Mesendoderm (in vitro differentiated cells): ENCODE measurements around the gene TRPM4.

Experiments
- DNase-seq: peaks from one replicate; pipeline ENCODE4 v3.0.0; 2013
- H2AK5ac ChIP-seq: 2 replicates; pipeline ENCODE4 v1.6.1; 2013; ENCODE audit warnings: low read length, inconsistent platforms
- H2BK120ac ChIP-seq: 2 replicates; pipeline ENCODE4 v1.6.1; 2013; ENCODE audit warnings: low read depth, mild to moderate bottlenecking, low read length, moderate library complexity, mixed read lengths
- H2BK15ac ChIP-seq: replicated peaks from 2 replicates; pipeline ENCODE4 v1.6.1; 2013; ENCODE audit warnings: low read depth, mild to moderate bottlenecking, moderate library complexity
- H2BK5ac ChIP-seq: 2 replicates; pipeline ENCODE4 v1.6.1; 2013; ENCODE audit warnings: low read length, inconsistent platforms
- H3K18ac ChIP-seq: 2 replicates; pipeline ENCODE4 v1.6.1; 2013; ENCODE audit warnings: mild to moderate bottlenecking, low read length, mixed read lengths
- H3K23ac ChIP-seq: one replicate; pipeline ENCODE4 v1.6.1; 2013; ENCODE audit warnings: low read length
- H3K27ac ChIP-seq: 2 replicates; pipeline ENCODE4 v1.5.1; 2013; ENCODE audit warnings: low read depth, mild to moderate bottlenecking, inconsistent platforms, low read length, moderate library complexity
- H3K27me3 ChIP-seq: 2 replicates; pipeline ENCODE4 v1.6.1; 2013; ENCODE audit warnings: low read length, control low read depth, mild to moderate bottlenecking, inconsistent platforms; ENCODE audit not compliant: insufficient read depth, poor library complexity
- H3K36me3 ChIP-seq: 2 replicates; pipeline ENCODE4 v1.6.1; 2013; ENCODE audit warnings: low read length, inconsistent platforms; ENCODE audit not compliant: control insufficient read depth, insufficient read depth
- H3K4ac ChIP-seq: one replicate; pipeline ENCODE4 v1.6.1; 2013; ENCODE audit warnings: low read depth, mild to moderate bottlenecking, low read length, moderate library complexity
- H3K4me1 ChIP-seq: 2 replicates; pipeline ENCODE4 v1.6.1; 2013; ENCODE audit warnings: low read depth, low read length, inconsistent platforms; ENCODE audit not compliant: control insufficient read depth
- H3K4me2 ChIP-seq: 2 replicates; pipeline ENCODE4 v1.6.1; 2013; ENCODE audit warnings: low read length
- H3K4me3 ChIP-seq: 2 replicates; pipeline ENCODE4 v1.5.1; 2013; ENCODE audit warnings: mild to moderate bottlenecking, low read length
- H3K56ac ChIP-seq: one replicate; pipeline ENCODE4 v1.6.1; 2013; ENCODE audit warnings: low read length
- H3K79me1 ChIP-seq: 2 replicates; pipeline ENCODE4 v1.6.1; 2013; ENCODE audit warnings: low read length, inconsistent platforms
- H3K79me2 ChIP-seq: 2 replicates; pipeline ENCODE4 v1.6.1; 2013; ENCODE audit warnings: mild to moderate bottlenecking, low read length; ENCODE audit not compliant: control insufficient read depth, insufficient read depth
- H3K9ac ChIP-seq: 2 replicates; pipeline ENCODE4 v1.6.1; 2013; ENCODE audit warnings: low read length, inconsistent platforms
- H4K5ac ChIP-seq: one replicate; pipeline ENCODE4 v1.6.1; 2013; ENCODE audit warnings: low read length
- H4K8ac ChIP-seq: one replicate; pipeline ENCODE4 v1.6.1; 2013; ENCODE audit warnings: low read depth, mild to moderate bottlenecking, control low read depth, low read length, moderate library complexity
- WGBS: extraction: QIAGEN DNeasy Blood & Tissue Kit; methylation state at CpG from one replicate; pipeline ENCODE4 v1.1.7; 2013; ENCODE audit warnings: low lambda C conversion rate, missing lambda C conversion rate; ENCODE audit not compliant: insufficient coverage; ENCODE audit errors: extremely low coverage; 5-methylcytosine and 5-hydroxymethylcytosine counted together

Gene TRPM4

GRCh38 chr19:49151267-49152118, 6.1 kb upstream of the TRPM4 start:
- no peak overlapping the region for H3K4me3 ChIP-seq
- no peak overlapping the region for H3K27ac ChIP-seq
- no CpG with 5 or more reads among the region's 45 CpGs for WGBS
- H3K27me3 ChIP-seq = no peaks in the 10 kb centered on the region
- H3K23ac ChIP-seq = no peak overlapping the region
- no peaks in the 10 kb centered on the region for H3K79me1 ChIP-seq
- H3K4ac ChIP-seq = no peak overlapping the region
- no peaks in the 10 kb centered on the region for H3K79me2 ChIP-seq
- no peak overlapping the region for H4K5ac ChIP-seq
- peak; percentile 97 for DNase-seq
- no peaks in the 10 kb centered on the region for H3K36me3 ChIP-seq
- H3K56ac ChIP-seq = no peak overlapping the region
- no peak overlapping the region for H2BK120ac ChIP-seq
- H3K9ac ChIP-seq = no peak overlapping the region
- H2BK15ac ChIP-seq = no peak overlapping the region
- no peak overlapping the region for H4K8ac ChIP-seq
- H2AK5ac ChIP-seq = no peak overlapping the region
- H3K4me1 ChIP-seq = peaks cover 13% of the 10 kb centered on the region
- H2BK5ac ChIP-seq = no peak overlapping the region
- H3K4me2 ChIP-seq = peak overlapping the region; percentile 56
- H3K18ac ChIP-seq = no peak overlapping the region

- no peak overlapping the region for H3K4me3 ChIP-seq
- H3K9ac ChIP-seq = no peak overlapping the region
- no peak overlapping the region for H3K23ac ChIP-seq
- no peak overlapping the region for H4K5ac ChIP-seq
- H3K4me1 ChIP-seq = peaks cover 13% of the 10 kb centered on the region
- H3K36me3 ChIP-seq = no peaks in the 10 kb centered on the region
- H2BK15ac ChIP-seq = no peak overlapping the region
- no peak overlapping the region for H3K4me2 ChIP-seq
- H3K56ac ChIP-seq = no peak overlapping the region
- H4K8ac ChIP-seq = no peak overlapping the region
- H2BK5ac ChIP-seq = no peak overlapping the region
- H2AK5ac ChIP-seq = no peak overlapping the region
- H2BK120ac ChIP-seq = no peak overlapping the region
- H3K4ac ChIP-seq = no peak overlapping the region
- no peaks in the 10 kb centered on the region for H3K79me2 ChIP-seq
- H3K79me1 ChIP-seq = no peaks in the 10 kb centered on the region
- no CpG with 5 or more reads among the region's 10 CpGs for WGBS
- no peak overlapping the region for H3K27ac ChIP-seq
- H3K18ac ChIP-seq = no peak overlapping the region
- no peaks in the 10 kb centered on the region for H3K27me3 ChIP-seq
- DNase-seq = no peak
These were observed 5.5 kb upstream of the TRPM4 start for GRCh38 chr19:49152119-49152550.

DNA sequence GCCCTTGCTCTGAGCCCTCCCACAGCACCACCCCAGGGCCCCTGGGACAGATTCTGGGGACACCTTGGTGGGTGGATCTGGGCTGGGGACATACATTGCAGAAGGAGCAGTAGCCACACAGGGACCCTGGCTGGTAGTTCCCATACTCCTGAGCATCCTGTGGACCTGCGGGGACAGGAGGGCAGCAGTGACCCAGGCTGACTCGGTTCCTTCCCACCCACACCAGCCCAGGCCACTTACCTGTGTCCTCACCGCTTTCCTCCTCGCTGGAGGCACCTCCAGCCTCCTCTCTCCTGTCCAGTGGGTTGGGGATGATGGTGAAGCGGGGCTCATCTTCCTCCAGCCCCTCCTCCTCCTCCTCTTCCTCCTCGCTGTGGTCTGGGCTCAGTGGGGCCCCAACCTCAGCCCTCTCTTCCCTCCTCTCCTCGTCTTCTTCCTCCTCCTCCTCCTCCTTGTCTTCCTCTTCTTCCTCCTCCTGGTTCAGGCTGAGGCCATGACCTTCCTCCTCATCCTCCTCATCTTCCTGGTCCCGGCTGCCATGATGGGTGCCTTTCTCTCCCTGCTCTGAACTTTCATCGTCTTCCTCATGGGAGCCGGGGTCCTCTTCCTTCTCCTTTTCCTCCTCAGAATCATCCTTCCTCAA, 4.3 kb upstream of the TRPM4 start:
- WGBS = no CpG with 5 or more reads among the region's 10 CpGs
- Histone ChIP-seq H3K56ac (no peak overlapping the region), H3K23ac (no peak overlapping the region), H3K27me3 (no peaks in the 10 kb centered on the region), H3K18ac (no peak overlapping the region), H3K79me2 (no peaks in the 10 kb centered on the region), H3K9ac (no peak overlapping the region), H2BK15ac (no peak overlapping the region), H2BK120ac (no peak overlapping the region), H4K8ac (no peak overlapping the region), H3K4me3 (no peak overlapping the region), H3K79me1 (no peaks in the 10 kb centered on the region), H3K36me3 (no peaks in the 10 kb centered on the region), H2BK5ac (no peak overlapping the region), H4K5ac (no peak overlapping the region), H3K4me2 (no peak overlapping the region), H3K4ac (no peak overlapping the region), H3K27ac (no peak overlapping the region), H3K4me1 (peaks cover 13% of the 10 kb centered on the region), H2AK5ac (no peak overlapping the region)
- no peak for DNase-seq

GRCh38 chr19:49154279-49154678, 3.3 kb upstream of the TRPM4 start:
- no peak overlapping the region for H3K9ac ChIP-seq
- H3K36me3 ChIP-seq = no peaks in the 10 kb centered on the region
- H3K4me2 ChIP-seq = no peak overlapping the region
- no peaks in the 10 kb centered on the region for H3K79me1 ChIP-seq
- H3K4me1 ChIP-seq = peaks cover 10% of the 10 kb centered on the region
- no peaks in the 10 kb centered on the region for H3K79me2 ChIP-seq
- no peak overlapping the region for H3K4me3 ChIP-seq
- H3K4ac ChIP-seq = no peak overlapping the region
- no peak overlapping the region for H3K56ac ChIP-seq
- H3K23ac ChIP-seq = no peak overlapping the region
- DNase-seq = no peak
- H4K8ac ChIP-seq = no peak overlapping the region
- no peak overlapping the region for H4K5ac ChIP-seq
- H3K27me3 ChIP-seq = no peaks in the 10 kb centered on the region
- no peak overlapping the region for H2AK5ac ChIP-seq
- no peak overlapping the region for H2BK120ac ChIP-seq
- no peak overlapping the region for H3K18ac ChIP-seq
- no CpG with 5 or more reads among the region's 6 CpGs for WGBS
- no peak overlapping the region for H3K27ac ChIP-seq
- no peak overlapping the region for H2BK5ac ChIP-seq
- no peak overlapping the region for H2BK15ac ChIP-seq

DNA sequence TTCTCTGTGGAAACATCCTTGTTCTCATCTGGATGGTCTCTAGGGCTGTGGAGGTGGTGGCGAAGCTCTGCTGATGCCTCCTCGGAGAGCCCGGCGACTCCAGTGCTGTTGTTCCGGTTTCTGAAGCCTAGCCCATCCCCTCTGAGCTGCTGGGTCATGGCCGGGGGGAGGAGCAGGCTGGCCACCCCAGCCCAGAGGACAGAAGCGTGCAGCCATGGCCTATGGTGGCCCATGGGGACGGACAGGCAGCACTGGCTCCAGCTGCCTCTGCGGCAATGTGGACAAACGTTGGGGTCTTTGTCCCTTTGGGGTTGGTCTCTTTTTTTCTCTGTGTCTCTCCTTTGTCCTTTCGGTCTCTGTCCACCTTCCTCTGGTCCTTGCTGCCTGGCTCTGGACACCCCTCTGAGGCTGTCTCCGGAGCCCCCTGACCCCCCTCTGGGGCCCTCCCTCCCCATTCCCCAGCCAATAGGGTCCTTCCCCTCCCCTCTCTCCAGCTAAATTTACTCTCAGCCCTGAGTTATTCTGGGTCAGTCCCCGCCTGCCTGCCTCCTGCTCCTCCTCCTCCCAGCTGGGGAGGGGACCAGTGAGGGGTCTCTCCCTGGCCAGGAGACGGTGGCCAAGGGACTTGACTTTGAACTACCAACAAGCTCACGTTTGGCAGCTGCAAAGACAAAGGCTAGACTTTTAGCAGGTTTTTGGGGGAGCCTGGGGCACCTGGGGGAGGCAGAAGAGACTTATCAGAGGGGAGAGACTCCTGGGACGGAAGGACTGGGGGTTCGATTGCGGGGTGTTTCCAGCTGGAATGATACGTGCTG, 2.4 kb upstream of the TRPM4 start, which contains the start of gene HRC:
Gene HRC, minus strand, starts transcription at position 392 of the 815 bp plus-strand sequence. Its CDS starts 159 bp downstream, at position 233.
- no peak for DNase-seq
- H3K79me2 ChIP-seq = no peaks in the 10 kb centered on the region
- peak within 1 kb of the TSS; percentile 20 for H3K4me2 ChIP-seq
- no peak within 1 kb of the TSS for H2AK5ac ChIP-seq
- H2BK5ac ChIP-seq = no peak within 1 kb of the TSS
- H3K36me3 ChIP-seq = no peaks in the 10 kb centered on the region
- no peak within 1 kb of the TSS for H4K8ac ChIP-seq
- no peak within 1 kb of the TSS for H4K5ac ChIP-seq
- no peak within 1 kb of the TSS for H3K23ac ChIP-seq
- no peak within 1 kb of the TSS for H3K18ac ChIP-seq
- no peak within 1 kb of the TSS for H2BK120ac ChIP-seq
- no peak within 1 kb of the TSS for H3K4ac ChIP-seq
- no CpG with 5 or more reads among the region's 19 CpGs for WGBS
- no peak within 1 kb of the TSS for H3K27ac ChIP-seq
- H3K4me1 ChIP-seq = peaks cover 10% of the 10 kb centered on the region
- H3K56ac ChIP-seq = peak within 1 kb of the TSS; percentile 64
- H3K27me3 ChIP-seq = no peaks in the 10 kb centered on the region
- H2BK15ac ChIP-seq = no peak within 1 kb of the TSS
- no peaks in the 10 kb centered on the region for H3K79me1 ChIP-seq
- H3K4me3 ChIP-seq = no peak within 1 kb of the TSS
- peak within 1 kb of the TSS; percentile 42 for H3K9ac ChIP-seq
